GM23338 (cell line): Measurements from ENCODE around the gene LEFTY2. TPM values are rescaled to one million over a fixed set of nuclear protein-coding genes. Genes with fewer than 3 reads are reported as not detected.

Experiments
- ATAC-seq: fragments of 200-7000 bp; cut with Tn5 transposase; 3 replicates; pipeline ENCODE4 v1.9.1; 2020
- DNase-seq: peaks from one replicate; pipeline ENCODE4 v3.0.0-alpha.2; 2015; ENCODE audit warnings: low spot score
- H2AFZ ChIP-seq: fragments of 200-600 bp; sonication (generic); 2 replicates; pipeline ENCODE4 v1.8.0; 2016; ENCODE audit warnings: antibody characterized with exemption, mild to moderate bottlenecking, moderate library complexity
- H3F3A ChIP-seq: fragments of 200-600 bp; sonication (generic); replicated peaks from 2 replicates; pipeline ENCODE4 v1.8.0; 2017; ENCODE audit warnings: antibody characterized with exemption, mixed run types, low read depth
- H3K27ac ChIP-seq: fragments of 200-600 bp; sonication (generic); 2 replicates; pipeline ENCODE4 v1.6.1; 2016; ENCODE audit warnings: low read depth
- H3K27me3 ChIP-seq: fragments of 200-600 bp; sonication (generic); 2 replicates; pipeline ENCODE4 v1.8.0; 2016; ENCODE audit warnings: mild to moderate bottlenecking, mixed run types, moderate library complexity; ENCODE audit not compliant: insufficient read depth
- H3K36me3 ChIP-seq: fragments of 200-600 bp; sonication (generic); 2 replicates; pipeline ENCODE4 v1.8.0; 2016; ENCODE audit warnings: mild to moderate bottlenecking; ENCODE audit not compliant: insufficient read depth
- H3K4me1 ChIP-seq: fragments of 200-600 bp; sonication (generic); 2 replicates; pipeline ENCODE4 v1.8.0; 2016; ENCODE audit warnings: mild to moderate bottlenecking, moderate library complexity; ENCODE audit not compliant: insufficient read depth
- H3K4me2 ChIP-seq: fragments of 200-600 bp; sonication (generic); 2 replicates; pipeline ENCODE4 v1.7.1; 2017; ENCODE audit warnings: mixed run types
- H3K4me3 ChIP-seq: fragments of 200-600 bp; sonication (generic); 2 replicates; pipeline ENCODE4 v1.6.1; 2016; ENCODE audit warnings: mixed run types
- H3K79me2 ChIP-seq: fragments of 200-600 bp; sonication (generic); replicated peaks from 2 replicates; pipeline ENCODE4 v1.8.0; 2017; ENCODE audit warnings: mild to moderate bottlenecking; ENCODE audit not compliant: insufficient read depth
- H3K9me2 ChIP-seq: fragments of 200-600 bp; sonication (generic); 2 replicates; pipeline ENCODE4 v1.8.0; 2017; ENCODE audit not compliant: insufficient read depth
- H4K20me1 ChIP-seq: fragments of 200-600 bp; sonication (generic); replicated peaks from 2 replicates; pipeline ENCODE4 v1.8.0; 2017; ENCODE audit warnings: mild to moderate bottlenecking; ENCODE audit not compliant: insufficient read depth
- H3K27ac Mint-ChIP-seq: 2 replicates; pipeline ENCODE4 v1.8.0; 2020; ENCODE audit warnings: inconsistent platforms, mild to moderate bottlenecking, moderate library complexity, mixed read lengths
- H3K27me3 Mint-ChIP-seq: 3 replicates; pipeline ENCODE4 v1.8.0; 2022; ENCODE audit warnings: low read depth, mild to moderate bottlenecking, moderate library complexity, mixed read lengths, inconsistent platforms; ENCODE audit not compliant: insufficient read depth, poor library complexity
- H3K36me3 Mint-ChIP-seq: 3 replicates; pipeline ENCODE4 v1.8.0; 2021; ENCODE audit warnings: low read depth, mild to moderate bottlenecking, inconsistent platforms, moderate library complexity, mixed read lengths
- H3K4me1 Mint-ChIP-seq: 3 replicates; pipeline ENCODE4 v1.8.0; 2020; ENCODE audit warnings: mild to moderate bottlenecking, inconsistent platforms, mixed read lengths
- H3K4me3 Mint-ChIP-seq: 3 replicates; pipeline ENCODE4 v1.8.0; 2021; ENCODE audit warnings: moderate library complexity, mild to moderate bottlenecking, inconsistent platforms, mixed read lengths
- H3K9me3 Mint-ChIP-seq: 3 replicates; pipeline ENCODE4 v1.8.0; 2020; ENCODE audit warnings: moderate library complexity, mild to moderate bottlenecking, inconsistent platforms, mixed read lengths
- EZH2 ChIP-seq: fragments of 200-600 bp; sonication (generic); IDR thresholded peaks from one replicate; pipeline ENCODE4 v1.8.0; 2017; ENCODE audit warnings: antibody characterized with exemption, mild to moderate bottlenecking, low read depth; ENCODE audit not compliant: unreplicated experiment
- JUNB ChIP-seq: IDR thresholded peaks from one replicate; pipeline ENCODE4 v1.6.1; 2016; ENCODE audit warnings: antibody characterized with exemption; ENCODE audit not compliant: unreplicated experiment
- NANOG ChIP-seq: IDR thresholded peaks from 2 replicates; pipeline ENCODE4 v1.6.1; 2016; ENCODE audit warnings: antibody characterized with exemption, borderline replicate concordance
- POLR2AphosphoS5 ChIP-seq: IDR thresholded peaks from 2 replicates; pipeline ENCODE4 v1.6.1; 2016; ENCODE audit warnings: antibody characterized with exemption, low read depth
- STAT1 ChIP-seq: IDR thresholded peaks from one replicate; pipeline ENCODE4 v1.6.1; 2016; ENCODE audit warnings: antibody characterized with exemption; ENCODE audit not compliant: unreplicated experiment
- ZNF114 ChIP-seq: fragments of 250-450 bp; sonication (Bioruptor Pico); IDR thresholded peaks from 2 replicates; pipeline ENCODE4 v1.5.0; 2020; ENCODE audit warnings: mild to moderate bottlenecking, moderate library complexity
- ZNF331 ChIP-seq: fragments of 250-450 bp; sonication (Bioruptor Pico); IDR thresholded peaks from 2 replicates; pipeline ENCODE4 v1.5.0; 2020; ENCODE audit warnings: low read depth, mild to moderate bottlenecking, moderate library complexity
- polyA plus RNA-seq: library from polyadenylated mRNA; unstranded; fragments of >200 nt; fragmentation: Nextera tagmentation; extraction: Ambion mirVana; gene quantifications from 2 replicates; pipeline ENCODE4 v1.2.1, GENCODE V29; 2016
- total RNA-seq: library from RNA; depleted of rRNA; stranded (reverse); fragments of >200 nt; shearing (Covaris generic); gene quantifications from 2 replicates; pipeline ENCODE4 v1.2.3, GENCODE V29; 2014
- TF ChIP-seq, protein P1 (sequence below): IDR thresholded peaks from 2 replicates; pipeline ENCODE4 v1.6.1; 2016; ENCODE audit warnings: antibody characterized with exemption
- TF ChIP-seq, protein P2 (sequence below): IDR thresholded peaks from one replicate; pipeline ENCODE4 v1.6.1; 2018; ENCODE audit warnings: antibody characterized with exemption; ENCODE audit not compliant: unreplicated experiment
- TF ChIP-seq, protein P3 (sequence below): fragments of 250-450 bp; sonication (Bioruptor Pico); IDR thresholded peaks from 2 replicates; pipeline ENCODE4 v1.5.0; 2020; ENCODE audit warnings: mild to moderate bottlenecking, moderate library complexity
- TF ChIP-seq, protein P4 (sequence below), 2 experiments: fragments of 200-600 bp in 1 of 2; sonication (generic) in 1 of 2; conservative IDR thresholded peaks; 2 replicates each; pipeline versions ENCODE4 v1.5.1 to v1.6.1; 2016 to 2017; ENCODE audit warnings: antibody characterized with exemption in 2 of 2, low read depth in 2 of 2, mild to moderate bottlenecking in 2 of 2, moderate library complexity in 1 of 2

The LEFTY2 gene
- total and polyA plus RNA-seq, 2 experiments from 2014 or later, result 8.3 to 12.4 TPM

DNA sequence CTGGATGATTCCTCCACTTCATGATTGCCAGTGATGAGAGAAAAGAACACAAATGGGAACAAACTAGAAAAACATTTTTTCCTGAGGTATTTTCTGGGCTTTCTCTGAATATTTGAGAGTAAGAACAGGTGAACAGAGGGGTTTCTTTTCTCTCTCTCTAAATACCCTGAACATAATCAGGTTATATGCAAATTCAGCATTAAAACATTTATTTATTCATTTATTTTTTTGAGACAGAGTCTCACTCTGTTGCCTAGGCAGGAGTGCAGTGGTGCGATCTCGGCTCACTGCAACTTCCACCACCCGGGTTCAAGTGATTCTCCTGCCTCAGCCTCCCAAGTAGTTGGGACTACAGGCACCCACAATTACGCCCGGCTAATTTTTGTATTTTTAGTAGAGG, 5.8 kb upstream of the LEFTY2 start (continued):
- no peak for TF ChIP-seq ZNF331 (CRISPR knock-in tag)
- TF ChIP-seq, protein P1, sequence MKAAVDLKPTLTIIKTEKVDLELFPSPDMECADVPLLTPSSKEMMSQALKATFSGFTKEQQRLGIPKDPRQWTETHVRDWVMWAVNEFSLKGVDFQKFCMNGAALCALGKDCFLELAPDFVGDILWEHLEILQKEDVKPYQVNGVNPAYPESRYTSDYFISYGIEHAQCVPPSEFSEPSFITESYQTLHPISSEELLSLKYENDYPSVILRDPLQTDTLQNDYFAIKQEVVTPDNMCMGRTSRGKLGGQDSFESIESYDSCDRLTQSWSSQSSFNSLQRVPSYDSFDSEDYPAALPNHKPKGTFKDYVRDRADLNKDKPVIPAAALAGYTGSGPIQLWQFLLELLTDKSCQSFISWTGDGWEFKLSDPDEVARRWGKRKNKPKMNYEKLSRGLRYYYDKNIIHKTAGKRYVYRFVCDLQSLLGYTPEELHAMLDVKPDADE, result no peak

DNA sequence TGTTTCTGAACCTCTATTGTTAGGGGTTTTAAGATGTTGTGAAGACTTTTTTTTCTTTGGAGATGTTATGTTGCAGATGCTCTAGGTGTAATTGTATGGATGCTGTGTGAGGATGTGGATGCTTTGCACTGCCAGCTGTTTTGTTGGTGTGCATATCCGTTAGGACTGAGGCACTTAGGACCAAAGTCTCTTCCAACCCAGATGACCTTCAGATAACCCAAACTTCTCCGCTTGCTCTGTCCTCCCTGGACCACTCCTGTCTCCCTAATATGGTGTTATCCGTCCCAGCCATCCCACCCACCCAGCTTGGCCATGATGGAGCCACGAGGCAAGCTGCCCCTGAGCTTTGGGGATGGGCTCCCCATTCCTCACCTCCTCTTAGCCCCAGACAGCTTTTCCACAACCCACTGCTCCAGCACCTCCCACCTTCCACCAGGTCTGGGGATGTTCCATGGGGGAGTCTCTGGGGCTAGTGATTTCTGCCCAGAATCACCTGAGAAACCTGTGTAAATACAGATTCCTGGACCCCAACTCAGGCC, 5.1 kb upstream of the LEFTY2 start:
- DNase-seq (peak; percentile 38), ATAC-seq (no peak)
- Histone ChIP-seq H3K4me2 (peak overlapping the region; percentile 54), H3K4me1 (peaks cover 83% of the 10 kb centered on the region), H3K9me2 (no peaks in the 10 kb centered on the region), H3K79me2 (no peaks in the 10 kb centered on the region), H2AFZ (no peak overlapping the region), H3K36me3 (no peaks in the 10 kb centered on the region), H3K27ac (peak overlapping the region; percentile 70; the same call in 1 of the 2 replicates), H3K4me3 (no peak overlapping the region), H3K27me3 (peaks cover 4% of the 10 kb centered on the region; the same call in 1 of the 2 replicates), H3F3A (peaks cover 32% of the 10 kb centered on the region), H4K20me1 (no peaks in the 10 kb centered on the region)
- Mint-ChIP-seq H3K27me3 (peaks cover 29% of the 10 kb centered on the region), H3K9me3 (no peaks in the 10 kb centered on the region), H3K36me3 (no peaks in the 10 kb centered on the region), H3K4me1 (peaks cover 75% of the 10 kb centered on the region), H3K27ac (no peak overlapping the region; the same call in 1 of the 2 replicates), H3K4me3 (no peak overlapping the region; the same call in 2 of the 3 replicates)
- TF ChIP-seq, protein P2, sequence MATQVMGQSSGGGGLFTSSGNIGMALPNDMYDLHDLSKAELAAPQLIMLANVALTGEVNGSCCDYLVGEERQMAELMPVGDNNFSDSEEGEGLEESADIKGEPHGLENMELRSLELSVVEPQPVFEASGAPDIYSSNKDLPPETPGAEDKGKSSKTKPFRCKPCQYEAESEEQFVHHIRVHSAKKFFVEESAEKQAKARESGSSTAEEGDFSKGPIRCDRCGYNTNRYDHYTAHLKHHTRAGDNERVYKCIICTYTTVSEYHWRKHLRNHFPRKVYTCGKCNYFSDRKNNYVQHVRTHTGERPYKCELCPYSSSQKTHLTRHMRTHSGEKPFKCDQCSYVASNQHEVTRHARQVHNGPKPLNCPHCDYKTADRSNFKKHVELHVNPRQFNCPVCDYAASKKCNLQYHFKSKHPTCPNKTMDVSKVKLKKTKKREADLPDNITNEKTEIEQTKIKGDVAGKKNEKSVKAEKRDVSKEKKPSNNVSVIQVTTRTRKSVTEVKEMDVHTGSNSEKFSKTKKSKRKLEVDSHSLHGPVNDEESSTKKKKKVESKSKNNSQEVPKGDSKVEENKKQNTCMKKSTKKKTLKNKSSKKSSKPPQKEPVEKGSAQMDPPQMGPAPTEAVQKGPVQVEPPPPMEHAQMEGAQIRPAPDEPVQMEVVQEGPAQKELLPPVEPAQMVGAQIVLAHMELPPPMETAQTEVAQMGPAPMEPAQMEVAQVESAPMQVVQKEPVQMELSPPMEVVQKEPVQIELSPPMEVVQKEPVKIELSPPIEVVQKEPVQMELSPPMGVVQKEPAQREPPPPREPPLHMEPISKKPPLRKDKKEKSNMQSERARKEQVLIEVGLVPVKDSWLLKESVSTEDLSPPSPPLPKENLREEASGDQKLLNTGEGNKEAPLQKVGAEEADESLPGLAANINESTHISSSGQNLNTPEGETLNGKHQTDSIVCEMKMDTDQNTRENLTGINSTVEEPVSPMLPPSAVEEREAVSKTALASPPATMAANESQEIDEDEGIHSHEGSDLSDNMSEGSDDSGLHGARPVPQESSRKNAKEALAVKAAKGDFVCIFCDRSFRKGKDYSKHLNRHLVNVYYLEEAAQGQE, result no peak
- TF ChIP-seq EZH2 (no peak), JUNB (no peak), ZNF114 (CRISPR knock-in tag) (no peak), NANOG (no peak), STAT1 (no peak), POLR2AphosphoS5 (no peak)
- TF ChIP-seq, protein P1, result no peak
- TF ChIP-seq, protein P3, sequence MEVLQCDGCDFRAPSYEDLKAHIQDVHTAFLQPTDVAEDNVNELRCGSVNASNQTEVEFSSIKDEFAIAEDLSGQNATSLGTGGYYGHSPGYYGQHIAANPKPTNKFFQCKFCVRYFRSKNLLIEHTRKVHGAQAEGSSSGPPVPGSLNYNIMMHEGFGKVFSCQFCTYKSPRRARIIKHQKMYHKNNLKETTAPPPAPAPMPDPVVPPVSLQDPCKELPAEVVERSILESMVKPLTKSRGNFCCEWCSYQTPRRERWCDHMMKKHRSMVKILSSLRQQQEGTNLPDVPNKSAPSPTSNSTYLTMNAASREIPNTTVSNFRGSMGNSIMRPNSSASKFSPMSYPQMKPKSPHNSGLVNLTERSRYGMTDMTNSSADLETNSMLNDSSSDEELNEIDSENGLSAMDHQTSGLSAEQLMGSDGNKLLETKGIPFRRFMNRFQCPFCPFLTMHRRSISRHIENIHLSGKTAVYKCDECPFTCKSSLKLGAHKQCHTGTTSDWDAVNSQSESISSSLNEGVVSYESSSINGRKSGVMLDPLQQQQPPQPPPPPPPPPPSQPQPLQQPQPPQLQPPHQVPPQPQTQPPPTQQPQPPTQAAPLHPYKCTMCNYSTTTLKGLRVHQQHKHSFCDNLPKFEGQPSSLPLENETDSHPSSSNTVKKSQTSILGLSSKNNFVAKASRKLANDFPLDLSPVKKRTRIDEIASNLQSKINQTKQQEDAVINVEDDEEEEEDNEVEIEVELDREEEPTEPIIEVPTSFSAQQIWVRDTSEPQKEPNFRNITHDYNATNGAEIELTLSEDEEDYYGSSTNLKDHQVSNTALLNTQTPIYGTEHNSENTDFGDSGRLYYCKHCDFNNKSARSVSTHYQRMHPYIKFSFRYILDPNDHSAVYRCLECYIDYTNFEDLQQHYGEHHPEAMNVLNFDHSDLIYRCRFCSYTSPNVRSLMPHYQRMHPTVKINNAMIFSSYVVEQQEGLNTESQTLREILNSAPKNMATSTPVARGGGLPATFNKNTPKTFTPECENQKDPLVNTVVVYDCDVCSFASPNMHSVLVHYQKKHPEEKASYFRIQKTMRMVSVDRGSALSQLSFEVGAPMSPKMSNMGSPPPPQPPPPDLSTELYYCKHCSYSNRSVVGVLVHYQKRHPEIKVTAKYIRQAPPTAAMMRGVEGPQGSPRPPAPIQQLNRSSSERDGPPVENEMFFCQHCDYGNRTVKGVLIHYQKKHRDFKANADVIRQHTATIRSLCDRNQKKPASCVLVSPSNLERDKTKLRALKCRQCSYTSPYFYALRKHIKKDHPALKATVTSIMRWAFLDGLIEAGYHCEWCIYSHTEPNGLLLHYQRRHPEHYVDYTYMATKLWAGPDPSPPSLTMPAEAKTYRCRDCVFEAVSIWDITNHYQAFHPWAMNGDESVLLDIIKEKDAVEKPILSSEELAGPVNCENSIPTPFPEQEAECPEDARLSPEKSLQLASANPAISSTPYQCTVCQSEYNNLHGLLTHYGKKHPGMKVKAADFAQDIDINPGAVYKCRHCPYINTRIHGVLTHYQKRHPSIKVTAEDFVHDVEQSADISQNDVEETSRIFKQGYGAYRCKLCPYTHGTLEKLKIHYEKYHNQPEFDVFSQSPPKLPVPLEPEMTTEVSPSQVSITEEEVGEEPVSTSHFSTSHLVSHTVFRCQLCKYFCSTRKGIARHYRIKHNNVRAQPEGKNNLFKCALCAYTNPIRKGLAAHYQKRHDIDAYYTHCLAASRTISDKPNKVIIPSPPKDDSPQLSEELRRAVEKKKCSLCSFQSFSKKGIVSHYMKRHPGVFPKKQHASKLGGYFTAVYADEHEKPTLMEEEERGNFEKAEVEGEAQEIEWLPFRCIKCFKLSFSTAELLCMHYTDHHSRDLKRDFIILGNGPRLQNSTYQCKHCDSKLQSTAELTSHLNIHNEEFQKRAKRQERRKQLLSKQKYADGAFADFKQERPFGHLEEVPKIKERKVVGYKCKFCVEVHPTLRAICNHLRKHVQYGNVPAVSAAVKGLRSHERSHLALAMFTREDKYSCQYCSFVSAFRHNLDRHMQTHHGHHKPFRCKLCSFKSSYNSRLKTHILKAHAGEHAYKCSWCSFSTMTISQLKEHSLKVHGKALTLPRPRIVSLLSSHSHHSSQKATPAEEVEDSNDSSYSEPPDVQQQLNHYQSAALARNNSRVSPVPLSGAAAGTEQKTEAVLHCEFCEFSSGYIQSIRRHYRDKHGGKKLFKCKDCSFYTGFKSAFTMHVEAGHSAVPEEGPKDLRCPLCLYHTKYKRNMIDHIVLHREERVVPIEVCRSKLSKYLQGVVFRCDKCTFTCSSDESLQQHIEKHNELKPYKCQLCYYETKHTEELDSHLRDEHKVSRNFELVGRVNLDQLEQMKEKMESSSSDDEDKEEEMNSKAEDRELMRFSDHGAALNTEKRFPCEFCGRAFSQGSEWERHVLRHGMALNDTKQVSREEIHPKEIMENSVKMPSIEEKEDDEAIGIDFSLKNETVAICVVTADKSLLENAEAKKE, result no peak
- TF ChIP-seq, protein P4, sequence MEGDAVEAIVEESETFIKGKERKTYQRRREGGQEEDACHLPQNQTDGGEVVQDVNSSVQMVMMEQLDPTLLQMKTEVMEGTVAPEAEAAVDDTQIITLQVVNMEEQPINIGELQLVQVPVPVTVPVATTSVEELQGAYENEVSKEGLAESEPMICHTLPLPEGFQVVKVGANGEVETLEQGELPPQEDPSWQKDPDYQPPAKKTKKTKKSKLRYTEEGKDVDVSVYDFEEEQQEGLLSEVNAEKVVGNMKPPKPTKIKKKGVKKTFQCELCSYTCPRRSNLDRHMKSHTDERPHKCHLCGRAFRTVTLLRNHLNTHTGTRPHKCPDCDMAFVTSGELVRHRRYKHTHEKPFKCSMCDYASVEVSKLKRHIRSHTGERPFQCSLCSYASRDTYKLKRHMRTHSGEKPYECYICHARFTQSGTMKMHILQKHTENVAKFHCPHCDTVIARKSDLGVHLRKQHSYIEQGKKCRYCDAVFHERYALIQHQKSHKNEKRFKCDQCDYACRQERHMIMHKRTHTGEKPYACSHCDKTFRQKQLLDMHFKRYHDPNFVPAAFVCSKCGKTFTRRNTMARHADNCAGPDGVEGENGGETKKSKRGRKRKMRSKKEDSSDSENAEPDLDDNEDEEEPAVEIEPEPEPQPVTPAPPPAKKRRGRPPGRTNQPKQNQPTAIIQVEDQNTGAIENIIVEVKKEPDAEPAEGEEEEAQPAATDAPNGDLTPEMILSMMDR (conservative IDR thresholded peaks at IDR 0.05; ENCODE audit: low read depth in 2 of 2), result no peak
